Epithelial cell of esophagus (primary cell): ENCODE measurements around the gene GPC3.
"Not testable (repeated sequence)": the region's sequence is repeated elsewhere in the genome, so short reads cannot be mapped to it uniquely, and the experiment has no call there.

Experiments used
- DNase-seq: peaks from one replicate; pipeline ENCODE4 v3.0.0; 2010; ENCODE audit warnings: low read depth
- H3K4me3 ChIP-seq: 2 replicates; pipeline ENCODE4 v1.5.1; 2011; ENCODE audit warnings: mild to moderate bottlenecking, low read length, control low read depth
- CTCF ChIP-seq: IDR thresholded peaks from 2 replicates; pipeline ENCODE4 v1.5.1; 2011; ENCODE audit warnings: low read depth, mild to moderate bottlenecking, low read length, control low read depth, inconsistent platforms; ENCODE audit not compliant: insufficient read depth; ENCODE audit errors: missing control alignments

Gene GPC3

GRCh38 chrX:133742602-133743305, 242.6 kb downstream of the GPC3 start:
- H3K4me3 ChIP-seq = no peak overlapping the region
- no peak for TF ChIP-seq CTCF
- DNase-seq = no peak

GRCh38 chrX:133741303-133741702, 244.1 kb downstream of the GPC3 start:
- H3K4me3 ChIP-seq = no peak overlapping the region
- TF ChIP-seq CTCF = no peak
- DNase-seq = no peak

GRCh38 chrX:133726642-133727041, 258.8 kb downstream of the GPC3 start:
- DNase-seq = peak; percentile 11
- TF ChIP-seq CTCF = no peak
- no peak overlapping the region for H3K4me3 ChIP-seq

- H3K4me3 ChIP-seq = no peak overlapping the region
- peak; percentile 85 for DNase-seq
- no peak for TF ChIP-seq CTCF
Measured at GRCh38 chrX:133726211-133726630, 259.2 kb downstream of the GPC3 start.

GRCh38 chrX:133723930-133724329, 261.5 kb downstream of the GPC3 start:
- DNase-seq = no peak
- TF ChIP-seq CTCF = no peak

GRCh38 chrX:133722756-133723155, 262.6 kb downstream of the GPC3 start:
- TF ChIP-seq CTCF = no peak
- DNase-seq = no peak
- no peak overlapping the region for H3K4me3 ChIP-seq

More at GRCh38 chrX:133723930-133724329, 261.5 kb downstream of the GPC3 start:
- H3K4me3 ChIP-seq = no peak overlapping the region

- DNase-seq, H3K4me3 ChIP-seq: not testable (repeated sequence)
Measured at GRCh38 chrX:133720269-133720668, 265.1 kb downstream of the GPC3 start.
